Right hindlimb (tissue), 1 donor: ENCODE results near the gene SHISAL2A.
"Not testable (repeated sequence)": the region's sequence is repeated elsewhere in the genome, so short reads cannot be mapped to it uniquely, and the experiment has no call there.

Source experiments
- DNase-seq: peaks from one replicate; pipeline ENCODE4 v3.0.0-alpha.2; 2018

Gene SHISAL2A

GRCh38 chr1:52691821-52692220 lies 58.9 kb downstream of the SHISAL2A start:
- no peak for DNase-seq

GRCh38 chr1:52692697-52693096 lies 59.7 kb downstream of the SHISAL2A start:
- no peak for DNase-seq

- not testable (repeated sequence) for DNase-seq
Observed at GRCh38 chr1:52693351-52693750, 60.4 kb downstream of the SHISAL2A start.

- DNase-seq: no peak
Observed at GRCh38 chr1:52693843-52694242, 60.9 kb downstream of the SHISAL2A start.

GRCh38 chr1:52695627-52696026 lies 62.7 kb downstream of the SHISAL2A start:
- DNase-seq: no peak

- peak; percentile 92 for DNase-seq
Observed at GRCh38 chr1:52697795-52698674, 65.1 kb downstream of the SHISAL2A start, which contains the start of gene COA7. Gene COA7, minus strand, starts transcription at chr1:52698347. Its CDS starts 21 bp downstream, at chr1:52698326.

GRCh38 chr1:52702886-52703787 lies 70.2 kb downstream of the SHISAL2A start:
- peak; percentile 91 for DNase-seq

- DNase-seq: no peak
Observed at GRCh38 chr1:52706136-52706670, 73.2 kb downstream of the SHISAL2A start.
